SK-N-SH (cell line): ENCODE results near the gene R3HCC1L. TPM values are rescaled to one million over a fixed set of nuclear protein-coding genes. Genes with fewer than 3 reads are reported as not detected.

ENCODE experiments used
- CTCF ChIA-PET: fragments of 300-600, 350-600 bp; formaldehyde crosslinking; extraction: SDS; loops from one replicate; lab custom pipeline; 2021; lab: Yijun Ruan, JAX
- POLR2A ChIA-PET: fragments of 350-600 bp; sonication (Branson Sonifier 250); formaldehyde crosslinking; extraction: SDS; loops from one replicate; lab custom pipeline; 2020; ENCODE audit warnings: antibody characterized with exemption, inconsistent platforms; lab: Yijun Ruan, JAX
- DNase-seq: peaks from one replicate; pipeline ENCODE4 v3.0.0; 2012
- H2AFZ ChIP-seq: fragments of 200-600 bp; sonication (generic); 2 replicates; pipeline ENCODE4 v1.8.1; 2016; ENCODE audit warnings: antibody characterized with exemption, mild to moderate bottlenecking, low read depth
- H3F3A ChIP-seq: fragments of 200-600 bp; sonication (generic); replicated peaks from 2 replicates; pipeline ENCODE3; 2016; ENCODE audit warnings: antibody characterized with exemption, mild to moderate bottlenecking; ENCODE audit not compliant: insufficient read depth
- H3K27ac ChIP-seq, 2 experiments: fragments of 200-500 bp in 1 of 2; fragments of 200-600 bp in 1 of 2; sonication (Bioruptor generic) in 1 of 2; sonication (generic), shearing (Covaris generic) in 1 of 2; 2 replicates each; pipeline versions ENCODE4 v1.5.1 to v1.6.1; 2014 to 2016; ENCODE audit warnings: low read depth in 2 of 2, inconsistent platforms in 1 of 2, low read length in 1 of 2, mild to moderate bottlenecking in 1 of 2, mixed read lengths in 1 of 2
- H3K27me3 ChIP-seq: fragments of 200-600 bp; sonication (generic), shearing (Covaris generic); 2 replicates; pipeline ENCODE4 v1.6.1; 2016; ENCODE audit warnings: mixed run types; ENCODE audit not compliant: insufficient read depth
- H3K36me3 ChIP-seq, 2 experiments: fragments of 200-500 bp in 1 of 2; fragments of 200-600 bp in 1 of 2; sonication (Bioruptor generic) in 1 of 2; sonication (generic) in 1 of 2; replicated peaks in 1 of 2; 2 replicates each; pipeline versions ENCODE3 to v1.5.1; 2014 to 2016; ENCODE audit warnings: low read length in 1 of 2, mild to moderate bottlenecking in 1 of 2; ENCODE audit not compliant: insufficient read depth in 2 of 2, control insufficient read depth in 1 of 2
- H3K4me1 ChIP-seq, 2 experiments: fragments of 200-500 bp in 1 of 2; fragments of 200-600 bp in 1 of 2; sonication (Bioruptor generic) in 1 of 2; sonication (generic), shearing (Covaris generic) in 1 of 2; 2 replicates each; pipeline versions ENCODE4 v1.5.1 to v1.6.1; 2014 to 2016; ENCODE audit warnings: low read depth in 1 of 2, low read length in 1 of 2, mixed run types in 1 of 2; ENCODE audit not compliant: insufficient read depth in 2 of 2, control insufficient read depth in 1 of 2
- H3K4me2 ChIP-seq: fragments of 200-600 bp; sonication (generic), shearing (Covaris generic); 2 replicates; pipeline ENCODE4 v1.6.1; 2017; ENCODE audit warnings: mixed run types
- H3K4me3 ChIP-seq, 2 experiments: fragments of 200-500 bp in 1 of 2; fragments of 200-600 bp in 1 of 2; sonication (Bioruptor generic) in 1 of 2; sonication (generic), shearing (Covaris generic) in 1 of 2; 2 replicates each; pipeline versions ENCODE4 v1.5.1 to v1.8.1; 2014 to 2016; ENCODE audit warnings: low read depth in 2 of 2, inconsistent platforms in 1 of 2, low read length in 1 of 2, mild to moderate bottlenecking in 1 of 2, mixed read lengths in 1 of 2, moderate library complexity in 1 of 2
- H3K79me2 ChIP-seq: fragments of 200-600 bp; sonication (generic); 2 replicates; pipeline ENCODE4 v1.8.1; 2017; ENCODE audit warnings: mild to moderate bottlenecking; ENCODE audit not compliant: insufficient read depth
- H3K9ac ChIP-seq: fragments of 200-600 bp; sonication (generic); 2 replicates; pipeline ENCODE4 v1.6.1; 2017; ENCODE audit warnings: mixed run types
- H3K9me2 ChIP-seq: fragments of 200-600 bp; sonication (generic); 2 replicates; pipeline ENCODE4 v1.6.1; 2017; ENCODE audit warnings: mixed run types
- H3K9me3 ChIP-seq: fragments of 200-600 bp; sonication (generic); 2 replicates; pipeline ENCODE4 v1.6.1; 2017; ENCODE audit warnings: mixed run types, mild to moderate bottlenecking, moderate library complexity
- H4K20me1 ChIP-seq: fragments of 200-600 bp; sonication (generic); 2 replicates; pipeline ENCODE4 v1.6.1; 2017; ENCODE audit warnings: mild to moderate bottlenecking, mixed run types; ENCODE audit not compliant: insufficient read depth
- CHD2 ChIP-seq: fragments of 150-350 bp; IDR thresholded peaks from 2 replicates; pipeline ENCODE4 v1.6.1; 2018; ENCODE audit warnings: low read length; ENCODE audit not compliant: partially characterized antibody
- EP300 ChIP-seq, 2 experiments: IDR thresholded peaks; 2 replicates each; pipeline versions ENCODE4 v1.4.0 to v1.6.1; 2012; ENCODE audit warnings: borderline replicate concordance in 1 of 2, low read depth in 1 of 2, low read length in 1 of 2
- EZH2phosphoT487 ChIP-seq: fragments of 200-600 bp; sonication (generic); IDR thresholded peaks from 2 replicates; pipeline ENCODE4 v1.6.1; 2017; ENCODE audit warnings: low read depth, mixed run types, mild to moderate bottlenecking, antibody characterized with exemption, moderate library complexity, borderline replicate concordance
- FOSL2 ChIP-seq: IDR thresholded peaks from 2 replicates; pipeline ENCODE4 v1.4.0; 2012; ENCODE audit warnings: low read depth, mild to moderate bottlenecking, moderate library complexity, borderline replicate concordance
- FOXJ3 ChIP-seq: sonication (generic); formaldehyde crosslinking; IDR thresholded peaks from 2 replicates; pipeline ENCODE4 v1.5.1; 2020; ENCODE audit warnings: mild to moderate bottlenecking, missing genetic modification reagents
- FOXM1 ChIP-seq: IDR thresholded peaks from 2 replicates; pipeline ENCODE4 v1.4.0; 2012; ENCODE audit warnings: low read depth, mild to moderate bottlenecking
- GABPA ChIP-seq: IDR thresholded peaks from 2 replicates; pipeline ENCODE4 v1.4.0; 2012; ENCODE audit warnings: low read depth, mild to moderate bottlenecking
- MEF2A ChIP-seq: IDR thresholded peaks from 2 replicates; pipeline ENCODE4 v1.4.0; 2012; ENCODE audit warnings: low read depth, borderline replicate concordance
- NRF1 ChIP-seq: IDR thresholded peaks from 2 replicates; pipeline ENCODE4 v1.6.1; 2012; ENCODE audit warnings: low read depth, mild to moderate bottlenecking, low read length
- POLR2AphosphoS5 ChIP-seq: IDR thresholded peaks from 2 replicates; pipeline ENCODE4 v1.6.1; 2012; ENCODE audit warnings: low read depth, low read length
- RCOR1 ChIP-seq: fragments of 150-350 bp; IDR thresholded peaks from 2 replicates; pipeline ENCODE4 v1.6.1; 2017; ENCODE audit warnings: antibody characterized with exemption, low read length
- REST ChIP-seq: IDR thresholded peaks from 2 replicates; pipeline ENCODE4 v1.6.1; 2012; ENCODE audit warnings: mild to moderate bottlenecking, low read depth, low read length, moderate library complexity
- SMC3 ChIP-seq: IDR thresholded peaks from 2 replicates; pipeline ENCODE4 v1.6.1; 2012; ENCODE audit warnings: low read depth, low read length, improper control_type of control experiment
- TCF12 ChIP-seq: IDR thresholded peaks from 2 replicates; pipeline ENCODE4 v1.4.0; 2012
- USF1 ChIP-seq: IDR thresholded peaks from 2 replicates; pipeline ENCODE4 v1.4.0; 2012; ENCODE audit warnings: low read depth, borderline replicate concordance
- USF2 ChIP-seq: fragments of 150-350 bp; IDR thresholded peaks from 2 replicates; pipeline ENCODE4 v1.6.1; 2017; ENCODE audit warnings: antibody characterized with exemption, low read length, low read depth, borderline replicate concordance
- ZBTB33 ChIP-seq: IDR thresholded peaks from 2 replicates; pipeline ENCODE4 v1.4.0; 2012; ENCODE audit warnings: low read depth, borderline replicate concordance
- WGBS: methylation state at CpG from one replicate; pipeline ENCODE4 v1.1.6; 2017; ENCODE audit warnings: low lambda C conversion rate; 5-methylcytosine and 5-hydroxymethylcytosine counted together
- polyA plus RNA-seq, 3 experiments: library from polyadenylated mRNA; depleted of rRNA; stranded (reverse); fragments of >200 nt; gene quantifications; 2 replicates each; pipeline ENCODE4 v1.2.3, GENCODE V29; 2012

The R3HCC1L gene
- polyA plus RNA-seq, 1 of the 3 experiments (the other 2 are of a cell fraction), result 6.0 TPM

- H3K27me3 ChIP-seq, result no peaks in the 10 kb centered on the region
- H3K9me2 ChIP-seq, result no peaks in the 10 kb centered on the region
- H3K27ac ChIP-seq, result no peak overlapping the region
- DNase-seq, result no peak
- peaks cover 3% of the 10 kb centered on the region for H3F3A ChIP-seq
- CTCF ChIA-PET, result interaction anchor here (1.1 kb wide), 1 partner anchor 142 kb away, joined by 3 read pairs; no protein-coding TSS in a partner anchor
- TF ChIP-seq RCOR1 (no peak), FOXM1 (no peak), MEF2A (no peak), SMC3 (no peak), EP300 (IDR thresholded peaks at IDR 0.05; ENCODE audit: borderline replicate concordance in 1 of 2, low read depth in 1 of 2, low read length in 1 of 2) (no peak), GABPA (no peak), TCF12 (no peak), ZBTB33 (no peak), FOXJ3 (CRISPR knock-in tag) (no peak), POLR2AphosphoS5 (no peak), USF2 (no peak), FOSL2 (no peak), USF1 (no peak), REST (no peak), NRF1 (no peak), CHD2 (no peak), EZH2phosphoT487 (no peak)
- TF ChIP-seq, all 33 proteins: peak for 0
- Histone ChIP-seq H3K9ac (no peak overlapping the region), H3K9me3 (no peaks in the 10 kb centered on the region), H2AFZ (no peak overlapping the region), H3K4me1 (no peaks in the 10 kb centered on the region), H3K4me3 (no peak overlapping the region), H3K79me2 (peaks cover 22% of the 10 kb centered on the region; the same call in 1 of the 2 replicates), H4K20me1 (peaks cover 10% of the 10 kb centered on the region), H3K4me2 (no peak overlapping the region), H3K36me3 (peaks cover 29 to 31% of the 10 kb centered on the region in 2 experiments)
- WGBS, result 93% methylated on average over 2 of the region's 2 CpGs
- POLR2A ChIA-PET, result no interaction called here
Observed at GRCh38 chr10:98167191-98167590, 32.7 kb downstream of the R3HCC1L start.
